GM20000 (cell line): ENCODE measurements around the gene HAT1.

Experiments used
- DNase-seq: peaks from one replicate; pipeline ENCODE4 v3.0.0; 2012; ENCODE audit warnings: low spot score
- TF ChIP-seq, protein P1 (sequence below): IDR thresholded peaks from 2 replicates; pipeline ENCODE4 v1.5.1; 2012; ENCODE audit warnings: mild to moderate bottlenecking, control low read depth; ENCODE audit errors: extremely low read depth, missing control alignments

Gene HAT1

DNA sequence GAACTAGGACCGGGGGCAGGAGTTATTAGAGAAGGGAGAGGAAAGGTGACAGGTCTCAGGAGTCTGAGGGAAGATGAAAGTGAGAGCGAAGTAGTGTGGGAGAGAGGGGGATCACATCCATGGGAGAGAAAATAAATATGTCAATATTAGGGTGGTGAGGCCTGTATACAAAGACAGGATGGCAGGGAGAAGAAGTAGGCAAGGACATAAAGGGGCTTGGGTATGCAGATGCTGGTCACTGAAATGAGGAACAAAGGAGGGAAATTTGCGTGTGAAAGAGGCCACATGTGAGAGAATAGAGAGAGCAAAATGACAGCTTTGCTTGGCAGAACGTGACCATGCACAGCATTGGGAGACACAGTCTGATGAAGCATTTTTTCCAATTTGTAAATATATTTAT lies 91.1 kb downstream of the HAT1 start:
- peak; percentile 50 for DNase-seq
- TF ChIP-seq, protein P1, sequence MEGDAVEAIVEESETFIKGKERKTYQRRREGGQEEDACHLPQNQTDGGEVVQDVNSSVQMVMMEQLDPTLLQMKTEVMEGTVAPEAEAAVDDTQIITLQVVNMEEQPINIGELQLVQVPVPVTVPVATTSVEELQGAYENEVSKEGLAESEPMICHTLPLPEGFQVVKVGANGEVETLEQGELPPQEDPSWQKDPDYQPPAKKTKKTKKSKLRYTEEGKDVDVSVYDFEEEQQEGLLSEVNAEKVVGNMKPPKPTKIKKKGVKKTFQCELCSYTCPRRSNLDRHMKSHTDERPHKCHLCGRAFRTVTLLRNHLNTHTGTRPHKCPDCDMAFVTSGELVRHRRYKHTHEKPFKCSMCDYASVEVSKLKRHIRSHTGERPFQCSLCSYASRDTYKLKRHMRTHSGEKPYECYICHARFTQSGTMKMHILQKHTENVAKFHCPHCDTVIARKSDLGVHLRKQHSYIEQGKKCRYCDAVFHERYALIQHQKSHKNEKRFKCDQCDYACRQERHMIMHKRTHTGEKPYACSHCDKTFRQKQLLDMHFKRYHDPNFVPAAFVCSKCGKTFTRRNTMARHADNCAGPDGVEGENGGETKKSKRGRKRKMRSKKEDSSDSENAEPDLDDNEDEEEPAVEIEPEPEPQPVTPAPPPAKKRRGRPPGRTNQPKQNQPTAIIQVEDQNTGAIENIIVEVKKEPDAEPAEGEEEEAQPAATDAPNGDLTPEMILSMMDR = no peak

DNA sequence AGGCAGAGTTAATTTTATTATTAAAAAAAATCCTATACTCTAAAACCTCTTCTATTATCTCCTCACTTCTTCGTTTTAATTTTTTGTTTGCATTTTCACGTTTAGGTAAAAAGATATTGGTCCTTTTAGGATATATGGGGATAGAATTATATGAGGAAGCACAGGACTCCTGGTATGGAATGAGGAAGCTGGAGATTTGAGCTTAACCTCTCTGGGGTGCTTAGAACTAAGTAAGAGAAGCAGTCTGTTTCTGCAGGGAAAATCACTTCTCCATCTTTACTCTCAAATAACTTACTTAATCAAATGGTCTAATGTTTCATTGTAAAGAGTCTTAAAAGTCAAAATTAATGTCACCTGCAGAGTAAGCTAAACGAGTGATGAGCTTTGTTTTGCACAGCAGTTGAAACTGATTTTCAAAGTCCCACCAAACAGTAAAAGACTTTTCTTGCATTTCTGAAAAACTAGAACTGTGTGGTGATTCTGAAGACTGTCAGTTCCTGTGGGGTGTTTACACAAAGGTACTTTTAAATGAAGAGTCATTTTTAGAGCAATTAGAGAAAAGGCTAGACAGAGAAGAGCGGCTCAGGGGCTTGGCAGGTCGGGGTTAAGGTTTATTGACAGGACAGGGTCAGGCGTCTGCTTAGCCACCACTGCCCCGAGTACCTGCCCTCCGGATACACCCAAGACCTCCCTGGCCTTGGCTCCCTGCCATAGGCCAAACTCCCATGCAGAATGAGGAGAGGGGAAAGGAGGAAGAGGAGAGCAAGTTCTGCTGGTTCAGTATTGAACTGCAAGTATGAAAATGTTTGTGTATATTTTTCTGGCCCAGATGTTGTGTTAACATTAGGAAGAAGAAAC lies 99.0 kb downstream of the HAT1 start:
- TF ChIP-seq, protein P1 = no peak

DNA sequence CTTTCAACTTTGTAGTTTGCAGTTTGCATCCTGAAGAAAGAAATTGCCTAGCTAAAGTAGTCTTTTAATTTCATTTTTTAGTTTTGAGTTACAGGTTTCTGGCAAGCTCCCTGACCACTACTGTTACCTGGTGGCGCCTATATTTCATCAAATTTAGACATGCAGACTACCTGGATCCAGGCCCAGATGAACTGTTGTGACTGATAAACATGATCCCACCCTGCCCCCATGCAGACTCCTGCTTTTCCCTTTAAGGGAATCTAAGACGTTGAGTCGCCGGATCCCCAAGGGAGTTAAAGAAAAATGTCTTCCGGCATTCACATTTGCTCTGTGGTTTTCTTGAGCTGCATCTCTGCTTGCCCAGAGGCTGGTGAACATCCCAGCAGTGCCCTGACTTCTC lies 99.7 kb downstream of the HAT1 start:
- no peak for DNase-seq
- TF ChIP-seq, protein P1 = no peak

More for the DNA sequence above, 99.0 kb downstream of the HAT1 start:
- no peak for DNase-seq

DNA sequence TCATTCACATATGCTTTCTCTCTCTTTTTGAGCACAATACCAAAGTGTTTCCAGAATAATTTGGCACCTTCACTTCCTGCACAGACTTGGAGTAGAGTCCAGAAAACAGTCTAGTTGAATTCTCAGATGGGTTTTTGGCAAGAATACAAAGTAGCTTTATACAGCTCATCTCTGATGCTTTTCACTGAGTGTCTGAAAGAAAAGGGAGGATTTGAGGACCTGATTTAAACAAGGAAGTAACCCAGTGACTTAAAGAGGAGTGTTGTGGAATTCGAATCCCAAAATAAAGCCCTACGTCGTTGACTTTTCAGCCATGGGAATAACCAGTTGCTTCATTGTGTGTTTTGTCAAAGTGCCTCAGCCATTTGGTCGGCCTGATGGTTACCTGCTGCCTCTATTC lies 109.3 kb downstream of the HAT1 start:
- no peak for DNase-seq
- TF ChIP-seq, protein P1 = no peak
